Mesenchymal stem cell (in vitro differentiated cells and primary cell): ENCODE measurements around the gene CIITA.

Experiments used
- DNase-seq: peaks from one replicate; pipeline ENCODE4 v3.0.0-alpha.2; 2013
- H2AFZ ChIP-seq: one replicate; pipeline ENCODE4 v1.6.1; 2013; ENCODE audit warnings: low read depth, mild to moderate bottlenecking, control low read depth, inconsistent platforms, low read length, moderate library complexity
- H2AK5ac ChIP-seq: 2 replicates; pipeline ENCODE4 v1.6.1; 2013; ENCODE audit warnings: low read length, moderate library complexity, mild to moderate bottlenecking, inconsistent platforms; ENCODE audit not compliant: severe bottlenecking
- H2BK120ac ChIP-seq: one replicate; pipeline ENCODE4 v1.6.1; 2013; ENCODE audit warnings: low read depth, mild to moderate bottlenecking, inconsistent platforms, low read length, moderate library complexity
- H2BK12ac ChIP-seq, 2 experiments: one replicate each; pipeline ENCODE4 v1.6.1; 2013; ENCODE audit warnings: inconsistent platforms in 2 of 2, low read length in 2 of 2, mild to moderate bottlenecking in 2 of 2, moderate library complexity in 2 of 2, control low read depth in 1 of 2
- H2BK15ac ChIP-seq: one replicate; pipeline ENCODE4 v1.6.1; 2013; ENCODE audit warnings: mild to moderate bottlenecking, low read depth, inconsistent platforms; ENCODE audit not compliant: poor library complexity, severe bottlenecking
- H2BK5ac ChIP-seq: 2 replicates; pipeline ENCODE4 v1.6.1; 2013; ENCODE audit warnings: low read depth, mild to moderate bottlenecking, low read length, control low read depth, inconsistent platforms; ENCODE audit not compliant: poor library complexity, severe bottlenecking
- H3K14ac ChIP-seq, 2 experiments: one replicate each; pipeline ENCODE4 v1.6.1; 2013; ENCODE audit warnings: inconsistent platforms in 2 of 2, low read length in 2 of 2, control low read depth in 1 of 2, mild to moderate bottlenecking in 1 of 2, moderate library complexity in 1 of 2
- H3K18ac ChIP-seq, 2 experiments: one replicate each; pipeline ENCODE4 v1.6.1; 2013; ENCODE audit warnings: inconsistent platforms in 2 of 2, low read length in 2 of 2, control low read depth in 1 of 2, low read depth in 1 of 2, mild to moderate bottlenecking in 1 of 2
- H3K23ac ChIP-seq, 2 experiments: one replicate each; pipeline ENCODE4 v1.6.1; 2013; ENCODE audit warnings: inconsistent platforms in 2 of 2, low read length in 2 of 2, mild to moderate bottlenecking in 2 of 2, moderate library complexity in 2 of 2, control low read depth in 1 of 2
- H3K27ac ChIP-seq: 2 replicates; pipeline ENCODE4 v1.5.1; 2013; ENCODE audit warnings: mild to moderate bottlenecking, moderate library complexity, low read length, control low read depth, inconsistent platforms; ENCODE audit not compliant: poor library complexity, severe bottlenecking
- H3K27me3 ChIP-seq, 2 experiments: 2 replicates each; pipeline versions ENCODE4 v1.6.1 to v1.7.0; 2013; ENCODE audit warnings: low read length in 2 of 2, mild to moderate bottlenecking in 2 of 2, moderate library complexity in 2 of 2, control low read depth in 1 of 2, inconsistent platforms in 1 of 2; ENCODE audit not compliant: control insufficient read depth in 1 of 2, insufficient read depth in 1 of 2
- H3K36me3 ChIP-seq, 2 experiments: 2 replicates each; pipeline versions ENCODE4 v1.6.1 to v1.7.0; 2013; ENCODE audit warnings: low read length in 2 of 2, control low read depth in 1 of 2, inconsistent platforms in 1 of 2, low read depth in 1 of 2, mild to moderate bottlenecking in 1 of 2; ENCODE audit not compliant: insufficient read depth in 2 of 2, control insufficient read depth in 1 of 2
- H3K4ac ChIP-seq, 2 experiments: one replicate each; pipeline ENCODE4 v1.6.1; 2013; ENCODE audit warnings: inconsistent platforms in 2 of 2, low read length in 2 of 2, mild to moderate bottlenecking in 2 of 2, moderate library complexity in 2 of 2, control low read depth in 1 of 2, low read depth in 1 of 2
- H3K4me1 ChIP-seq: 2 replicates; pipeline ENCODE4 v1.6.1; 2013; ENCODE audit warnings: low read depth, low read length, control low read depth; ENCODE audit not compliant: control insufficient read depth, insufficient read depth
- H3K4me2 ChIP-seq: 2 replicates; pipeline ENCODE4 v1.6.1; 2013; ENCODE audit warnings: low read length, mild to moderate bottlenecking, inconsistent platforms; ENCODE audit not compliant: poor library complexity, severe bottlenecking
- H3K4me3 ChIP-seq, 2 experiments: 2 replicates each; pipeline versions ENCODE4 v1.5.1 to v1.7.0; 2013; ENCODE audit warnings: low read length in 2 of 2, mild to moderate bottlenecking in 2 of 2, control low read depth in 1 of 2, low read depth in 1 of 2; ENCODE audit not compliant: insufficient read depth in 1 of 2
- H3K79me1 ChIP-seq: replicated peaks from 2 replicates; pipeline ENCODE4 v1.6.1; 2013; ENCODE audit warnings: mild to moderate bottlenecking, control low read depth, low read length, inconsistent platforms; ENCODE audit not compliant: poor library complexity, severe bottlenecking
- H3K9ac ChIP-seq: 2 replicates; pipeline ENCODE4 v1.7.0; 2013; ENCODE audit warnings: mild to moderate bottlenecking, low read length, moderate library complexity
- H3K9me3 ChIP-seq: 2 replicates; pipeline ENCODE4 v1.7.0; 2013; ENCODE audit warnings: mild to moderate bottlenecking, low read length; ENCODE audit not compliant: control insufficient read depth
- H4K8ac ChIP-seq: one replicate; pipeline ENCODE4 v1.6.1; 2013; ENCODE audit warnings: inconsistent platforms, mild to moderate bottlenecking, low read length, moderate library complexity
- H4K91ac ChIP-seq: one replicate; pipeline ENCODE4 v1.6.1; 2013; ENCODE audit warnings: mild to moderate bottlenecking, low read length, inconsistent platforms
- WGBS: methylation state at CpG from one replicate; pipeline ENCODE4 v1.1.7; 2013; ENCODE audit warnings: mixed read lengths; 5-methylcytosine and 5-hydroxymethylcytosine counted together

The CIITA gene

DNA sequence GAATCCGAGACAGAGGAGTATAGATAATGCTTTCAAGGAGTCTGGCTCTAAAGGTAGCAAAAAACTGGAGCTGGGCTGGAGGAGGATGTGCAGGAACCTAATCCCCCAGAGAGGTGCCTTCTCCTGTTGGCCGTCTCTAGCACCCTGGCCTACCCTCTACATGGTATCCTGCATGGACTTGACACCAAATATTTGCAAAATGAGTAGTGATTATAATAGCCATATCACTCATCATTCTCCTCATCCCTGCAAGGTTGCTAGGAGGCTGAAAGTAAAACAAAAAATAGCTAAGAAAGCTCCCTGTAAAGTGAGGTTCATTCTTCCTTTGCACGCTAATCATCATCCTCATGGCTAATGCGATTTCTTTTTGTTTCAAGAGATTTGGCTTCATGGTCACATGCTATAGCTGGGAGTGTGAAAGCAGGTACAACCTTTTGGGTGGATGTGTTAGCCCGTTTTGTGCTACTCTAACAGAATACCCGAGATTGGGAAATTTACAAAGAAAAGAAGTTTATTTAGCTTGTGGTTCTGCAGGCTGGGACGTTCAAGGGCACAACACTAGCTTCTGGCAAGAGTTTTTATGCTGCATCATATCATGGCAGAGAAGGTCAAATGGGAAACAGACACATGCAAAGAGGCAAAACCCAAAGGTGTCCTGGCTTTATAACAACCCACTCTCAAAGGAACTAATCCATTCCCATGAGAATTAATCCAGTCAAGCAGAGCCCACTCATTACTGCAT, 27.1 kb upstream of the CIITA start:
- Histone ChIP-seq H3K4me3 (no peak overlapping the region), H3K9ac (no peak overlapping the region), H2BK12ac (no peak overlapping the region), H4K91ac (no peak overlapping the region), H3K79me1 (no peaks in the 10 kb centered on the region), H3K18ac (no peak overlapping the region), H3K27ac (no peak overlapping the region), H3K4ac (no peak overlapping the region), H2BK120ac (no peak overlapping the region), H2AFZ (no peak overlapping the region), H3K4me2 (no peak overlapping the region), H3K14ac (no peak overlapping the region), H3K4me1 (no peaks in the 10 kb centered on the region), H3K27me3 (peaks cover 0 to 10% of the 10 kb centered on the region in 2 experiments), H3K23ac (no peak overlapping the region), H4K8ac (no peak overlapping the region), H2BK15ac (no peak overlapping the region), H3K36me3 (no peaks in the 10 kb centered on the region), H3K9me3 (no peaks in the 10 kb centered on the region), H2BK5ac (no peak overlapping the region), H2AK5ac (no peak overlapping the region)
- WGBS: 54% methylated on average over 6 of the region's 7 CpGs
- DNase-seq: no peak

DNA sequence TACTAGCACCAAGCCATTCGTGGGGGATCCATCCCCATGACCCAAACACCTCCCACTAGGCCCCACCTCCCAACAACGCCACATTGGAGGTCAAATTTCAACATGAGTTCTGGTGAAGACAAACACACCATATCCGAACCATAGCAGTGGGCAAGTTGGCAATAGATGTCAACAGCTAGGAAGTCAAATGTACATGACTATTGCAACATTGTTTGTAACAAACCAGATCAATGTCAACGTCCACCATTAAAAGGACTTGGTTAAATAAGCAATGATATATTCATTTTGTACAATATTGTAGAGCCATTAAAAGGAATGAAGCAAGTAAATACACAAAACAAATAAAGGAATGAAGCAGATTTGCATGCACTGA, 26.5 kb upstream of the CIITA start:
- Histone ChIP-seq H2BK5ac (no peak overlapping the region), H3K27ac (no peak overlapping the region), H3K79me1 (no peaks in the 10 kb centered on the region), H2AK5ac (no peak overlapping the region), H3K27me3 (peaks cover 0 to 10% of the 10 kb centered on the region in 2 experiments), H3K4me3 (no peak overlapping the region), H2AFZ (no peak overlapping the region), H3K18ac (no peak overlapping the region), H3K36me3 (no peaks in the 10 kb centered on the region), H2BK120ac (no peak overlapping the region), H4K91ac (no peak overlapping the region), H3K14ac (no peak overlapping the region), H3K23ac (no peak overlapping the region), H3K9me3 (no peaks in the 10 kb centered on the region), H3K9ac (no peak overlapping the region), H3K4me1 (no peaks in the 10 kb centered on the region), H3K4me2 (no peak overlapping the region), H4K8ac (no peak overlapping the region), H2BK15ac (no peak overlapping the region), H3K4ac (no peak overlapping the region), H2BK12ac (no peak overlapping the region)
- WGBS: 48% methylated on average over 3 of the region's 4 CpGs
- DNase-seq: no peak

DNA sequence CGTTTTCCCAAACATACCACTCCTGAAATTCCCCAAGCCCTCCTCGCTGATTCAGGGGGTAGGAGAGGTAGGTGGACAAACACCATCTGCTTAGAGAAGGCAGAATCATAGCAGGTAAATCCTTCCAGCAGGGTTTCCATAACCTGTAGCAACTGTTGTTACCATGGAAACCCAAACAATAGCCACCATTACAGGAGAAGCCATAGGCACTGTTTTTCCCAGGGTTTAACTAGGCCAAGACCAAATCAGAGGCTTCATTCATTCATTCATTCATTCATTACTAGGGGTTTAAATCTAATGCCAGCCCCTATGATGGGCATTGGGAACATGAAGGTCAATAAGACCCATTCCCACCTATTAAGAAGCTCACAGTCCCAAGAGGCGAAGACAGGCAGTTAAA, 25.5 kb upstream of the CIITA start:
- H3K9ac ChIP-seq: no peak overlapping the region
- no peak overlapping the region for H2BK5ac ChIP-seq
- no peak overlapping the region for H4K91ac ChIP-seq
- H3K14ac ChIP-seq: no peak overlapping the region
- 55% methylated on average over 1 of the region's 3 CpGs for WGBS
- no peak overlapping the region for H2BK120ac ChIP-seq
- H3K27me3 ChIP-seq: peaks cover 0 to 10% of the 10 kb centered on the region in 2 experiments
- H4K8ac ChIP-seq: no peak overlapping the region
- no peak overlapping the region for H2BK12ac ChIP-seq
- H3K23ac ChIP-seq: no peak overlapping the region
- no peak overlapping the region for H3K4ac ChIP-seq
- H3K4me1 ChIP-seq: no peaks in the 10 kb centered on the region
- H3K4me2 ChIP-seq: no peak overlapping the region
- no peak overlapping the region for H2AK5ac ChIP-seq
- H3K36me3 ChIP-seq: no peaks in the 10 kb centered on the region
- no peak overlapping the region for H2AFZ ChIP-seq
- H3K9me3 ChIP-seq: no peaks in the 10 kb centered on the region
- no peak for DNase-seq
- no peak overlapping the region for H3K27ac ChIP-seq
- no peak overlapping the region for H3K18ac ChIP-seq
- H3K79me1 ChIP-seq: no peaks in the 10 kb centered on the region
- H3K4me3 ChIP-seq: no peak overlapping the region
- H2BK15ac ChIP-seq: no peak overlapping the region

DNA sequence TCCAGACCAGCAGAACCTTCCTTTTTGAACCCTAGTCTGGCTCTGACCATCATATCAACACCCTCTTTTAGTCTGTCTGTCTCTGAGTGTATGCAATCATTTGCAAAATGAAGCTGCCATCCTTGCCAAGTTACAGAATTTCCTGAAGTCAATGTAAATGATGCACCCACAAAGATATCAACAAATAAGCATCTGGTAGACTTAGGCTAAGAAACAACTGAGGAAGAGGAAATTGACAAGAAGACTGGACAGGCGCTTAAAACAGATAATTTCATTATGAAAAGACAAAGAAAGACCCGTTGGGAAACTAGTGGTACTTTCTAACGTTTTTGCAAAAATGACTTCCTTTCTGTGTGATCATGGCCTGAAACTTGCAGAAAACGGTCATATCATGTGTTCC, 24.7 kb upstream of the CIITA start:
- Histone ChIP-seq H2BK15ac (no peak overlapping the region), H2AFZ (no peak overlapping the region), H3K4me3 (no peak overlapping the region), H2BK5ac (no peak overlapping the region), H3K4me1 (no peaks in the 10 kb centered on the region), H3K9me3 (no peaks in the 10 kb centered on the region), H3K36me3 (no peaks in the 10 kb centered on the region), H3K4me2 (no peak overlapping the region), H4K91ac (no peak overlapping the region), H3K4ac (no peak overlapping the region), H3K9ac (no peak overlapping the region), H3K18ac (no peak overlapping the region), H4K8ac (no peak overlapping the region), H3K14ac (no peak overlapping the region), H2AK5ac (no peak overlapping the region), H3K27me3 (peaks cover 0 to 8% of the 10 kb centered on the region in 2 experiments), H3K27ac (no peak overlapping the region), H2BK120ac (no peak overlapping the region), H3K23ac (no peak overlapping the region), H2BK12ac (no peak overlapping the region), H3K79me1 (no peaks in the 10 kb centered on the region)
- DNase-seq: no peak
- WGBS: 69% methylated on average over 3 of the region's 4 CpGs
